ENCODE measurements around the gene MAP3K21. TPM values are rescaled to one million over a fixed set of nuclear protein-coding genes. Genes with fewer than 3 reads are reported as not detected.

Gene MAP3K21
- total RNA-seq, 6 experiments from 2014 or later = 3.2 to 5.1 (median 3.8) TPM

DNA sequence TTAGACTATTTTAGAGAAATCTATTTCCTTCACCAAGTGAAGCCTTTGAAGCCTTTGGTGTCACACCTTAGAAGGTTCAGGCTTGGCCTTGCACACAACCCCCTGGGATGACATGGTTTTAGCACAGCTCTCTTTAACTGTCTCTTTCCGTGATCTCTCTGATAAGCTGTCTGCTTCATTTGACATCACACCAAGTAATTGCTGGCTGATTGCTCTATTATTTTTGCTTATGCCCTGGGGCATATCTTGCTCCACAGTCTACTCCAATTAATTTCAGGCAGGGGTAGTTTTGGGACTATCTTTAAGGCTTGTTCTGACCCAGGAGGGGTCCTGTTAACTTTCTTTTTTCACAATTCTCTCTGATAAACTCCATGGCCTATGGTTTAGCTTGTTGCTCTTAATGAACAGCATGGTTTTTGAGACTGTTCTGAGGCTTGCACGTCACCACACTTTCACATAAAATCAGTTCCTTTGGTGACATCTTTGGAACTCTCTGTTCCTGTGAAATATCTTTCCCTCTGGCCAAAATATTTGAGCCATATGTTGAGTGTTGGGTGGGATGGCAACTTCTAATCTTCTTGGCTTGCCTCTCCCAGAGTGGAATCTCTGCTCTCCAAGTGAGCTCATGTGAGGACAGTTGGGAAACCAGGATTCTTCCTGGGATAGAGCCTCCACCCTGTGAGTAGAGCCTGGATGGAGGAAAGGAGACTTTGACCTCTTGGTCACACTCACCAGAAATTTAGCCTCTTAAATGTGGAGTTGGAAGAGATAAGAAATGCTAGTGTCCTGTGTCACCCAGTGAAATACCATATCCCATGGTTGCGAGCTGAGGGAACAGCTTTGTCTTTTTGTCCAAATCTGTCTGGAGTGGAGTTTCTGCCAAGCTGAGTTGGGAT is 63.6 kb downstream of the MAP3K21 start:
- intact Hi-C loops (cut with DNase I) = loop anchor here in 1 of 2 donors (10.0 kb wide), 1 partner anchor 674 kb away; no protein-coding TSS in a partner anchor
- Histone ChIP-seq H3K27ac (no peak overlapping the region), H3K27me3 (no peaks in the 10 kb centered on the region), H3K36me3 (no peaks in the 10 kb centered on the region), H3K4me1 (no peaks in the 10 kb centered on the region), H3K9me3 (no peaks in the 10 kb centered on the region), H3K4me3 (no peak overlapping the region)
- WGBS (ENCODE audit: insufficient coverage, low coverage, low lambda C conversion rate, missing lambda C conversion rate) = 68% methylated on average over 3 of the region's 3 CpGs
- TF ChIP-seq, protein P1, sequence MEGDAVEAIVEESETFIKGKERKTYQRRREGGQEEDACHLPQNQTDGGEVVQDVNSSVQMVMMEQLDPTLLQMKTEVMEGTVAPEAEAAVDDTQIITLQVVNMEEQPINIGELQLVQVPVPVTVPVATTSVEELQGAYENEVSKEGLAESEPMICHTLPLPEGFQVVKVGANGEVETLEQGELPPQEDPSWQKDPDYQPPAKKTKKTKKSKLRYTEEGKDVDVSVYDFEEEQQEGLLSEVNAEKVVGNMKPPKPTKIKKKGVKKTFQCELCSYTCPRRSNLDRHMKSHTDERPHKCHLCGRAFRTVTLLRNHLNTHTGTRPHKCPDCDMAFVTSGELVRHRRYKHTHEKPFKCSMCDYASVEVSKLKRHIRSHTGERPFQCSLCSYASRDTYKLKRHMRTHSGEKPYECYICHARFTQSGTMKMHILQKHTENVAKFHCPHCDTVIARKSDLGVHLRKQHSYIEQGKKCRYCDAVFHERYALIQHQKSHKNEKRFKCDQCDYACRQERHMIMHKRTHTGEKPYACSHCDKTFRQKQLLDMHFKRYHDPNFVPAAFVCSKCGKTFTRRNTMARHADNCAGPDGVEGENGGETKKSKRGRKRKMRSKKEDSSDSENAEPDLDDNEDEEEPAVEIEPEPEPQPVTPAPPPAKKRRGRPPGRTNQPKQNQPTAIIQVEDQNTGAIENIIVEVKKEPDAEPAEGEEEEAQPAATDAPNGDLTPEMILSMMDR (IDR thresholded peaks at IDR 0.05) = no peak
- TF ChIP-seq POLR2A (IDR thresholded peaks at IDR 0.05) = no peak
- DNase-seq = no peak
- peak in 3 of 4 donors; percentile 11 to 30 (median 14) for ATAC-seq

DNA sequence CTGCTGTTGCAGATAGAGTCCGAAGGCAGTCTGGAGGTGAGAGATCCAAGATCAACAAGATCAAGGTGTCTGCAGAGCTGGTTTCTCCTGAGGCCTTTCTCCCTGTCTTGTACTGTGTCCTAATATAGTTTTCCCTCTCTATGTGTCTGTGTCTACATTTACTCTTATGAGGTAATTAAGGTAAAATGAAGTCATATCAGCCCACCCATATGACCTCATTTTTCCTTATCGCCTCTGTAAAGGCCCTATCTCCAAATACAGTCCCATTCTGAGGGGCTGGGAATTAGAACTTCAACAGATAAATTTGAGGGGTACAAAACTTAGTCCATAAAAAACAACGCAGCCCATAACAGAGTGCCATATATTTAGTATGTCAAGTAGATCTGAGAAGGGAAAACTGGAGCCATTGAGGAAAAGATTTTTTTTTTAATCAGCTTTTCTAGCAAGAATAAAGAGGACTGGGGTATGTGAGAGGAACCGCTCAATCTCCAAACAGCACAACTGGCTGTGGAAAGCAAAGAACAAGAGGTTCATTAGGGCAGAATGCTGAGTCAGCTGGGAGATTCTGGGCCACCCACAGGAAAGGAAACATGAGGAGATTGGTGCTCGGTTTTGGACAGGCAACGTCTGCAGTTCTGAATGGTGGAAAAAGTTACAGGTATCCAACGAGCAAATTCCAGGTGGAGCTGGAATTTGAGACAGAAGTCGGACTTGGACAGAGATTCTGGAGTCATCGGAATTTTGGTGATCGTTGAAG is 65.7 kb downstream of the MAP3K21 start:
- Histone ChIP-seq H3K27ac (no peak overlapping the region), H3K9me3 (no peaks in the 10 kb centered on the region), H3K4me3 (no peak overlapping the region), H3K27me3 (no peaks in the 10 kb centered on the region), H3K4me1 (no peaks in the 10 kb centered on the region), H3K36me3 (no peaks in the 10 kb centered on the region)
- intact Hi-C loops (cut with DNase I) = loop anchor here in 1 of 2 donors (10.0 kb wide), 1 partner anchor 672 kb away; no protein-coding TSS in a partner anchor
- WGBS (ENCODE audit: insufficient coverage, low coverage, low lambda C conversion rate, missing lambda C conversion rate) = 44% methylated on average over 9 of the region's 10 CpGs
- no peak for TF ChIP-seq POLR2A (IDR thresholded peaks at IDR 0.05)
- TF ChIP-seq, protein P1 (IDR thresholded peaks at IDR 0.05) = no peak
- ATAC-seq (no peak), DNase-seq (no peak)

DNA sequence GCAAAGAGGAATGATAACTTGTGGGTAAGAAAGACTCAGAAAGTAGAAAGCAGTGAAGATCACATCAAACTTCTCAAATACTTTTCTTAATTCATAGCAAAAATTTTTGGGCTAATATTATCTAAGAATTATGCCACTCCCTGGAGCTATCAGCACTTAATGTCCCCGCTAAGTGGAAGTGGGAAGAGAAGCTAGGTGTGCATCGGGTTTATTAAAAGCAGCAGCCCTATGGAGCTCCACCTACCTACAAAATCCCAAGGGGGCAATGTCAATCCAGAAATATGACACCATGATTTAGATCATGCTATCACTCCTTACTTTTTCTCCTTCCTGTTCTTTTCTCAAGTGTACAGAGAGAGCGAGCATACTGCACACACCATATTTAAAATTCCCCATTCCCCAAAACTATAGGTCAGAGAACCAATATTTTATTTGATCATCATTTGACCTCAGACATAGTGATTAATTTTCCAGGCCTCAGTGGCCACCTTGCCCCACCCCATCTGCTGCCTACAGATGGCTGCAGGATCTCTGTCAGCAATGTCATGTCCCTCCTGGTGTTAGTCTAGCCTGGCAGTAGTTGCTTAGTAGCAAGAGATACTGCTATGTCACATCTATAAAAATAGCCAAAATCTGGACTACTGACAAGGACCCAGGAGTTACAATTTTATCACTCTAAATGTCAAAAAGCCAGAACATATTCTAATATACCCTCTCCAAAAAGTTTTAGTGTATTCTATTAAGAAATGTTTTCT is 66.6 kb downstream of the MAP3K21 start:
- Histone ChIP-seq H3K4me1 (no peaks in the 10 kb centered on the region), H3K9me3 (no peaks in the 10 kb centered on the region), H3K27me3 (no peaks in the 10 kb centered on the region), H3K36me3 (no peaks in the 10 kb centered on the region), H3K4me3 (no peak overlapping the region), H3K27ac (no peak overlapping the region)
- intact Hi-C loops (cut with DNase I) = loop anchor here in 1 of 2 donors (10.0 kb wide), 1 partner anchor 671 kb away; no protein-coding TSS in a partner anchor
- ATAC-seq = no peak
- 100% methylated on average over 1 of the region's 3 CpGs for WGBS (ENCODE audit: insufficient coverage, low coverage, low lambda C conversion rate, missing lambda C conversion rate)
- DNase-seq = no peak
- TF ChIP-seq POLR2A (IDR thresholded peaks at IDR 0.05) = no peak
- TF ChIP-seq, protein P1 (IDR thresholded peaks at IDR 0.05) = no peak

All from right lobe of liver (tissue), 6 donors.